ENCODE results near the gene NLGN1. TPM values are rescaled to one million over a fixed set of nuclear protein-coding genes. Genes with fewer than 3 reads are reported as not detected.

NLGN1 gene
- total RNA-seq, 1 donor from 2014 or later = not detected

GRCh38 chr3:173615661-173616060 lies 218.1 kb downstream of the NLGN1 start:
- no peak for DNase-seq (ENCODE audit: low spot score)
- Mint-ChIP-seq H3K4me3 (ENCODE audit: unreplicated experiment) (no peak overlapping the region), H3K27ac (ENCODE audit: unreplicated experiment) (no peak overlapping the region), H3K9me3 (ENCODE audit: low read depth) (peaks cover 4% of the 10 kb centered on the region), H3K27me3 (ENCODE audit: low read depth) (no peaks in the 10 kb centered on the region), H3K36me3 (ENCODE audit: low read depth) (no peaks in the 10 kb centered on the region), H3K4me1 (ENCODE audit: low read depth) (no peaks in the 10 kb centered on the region)
- TF ChIP-seq CTCF (IDR thresholded peaks at IDR 0.05) = no peak

GRCh38 chr3:173617490-173617889 lies 219.9 kb downstream of the NLGN1 start:
- Mint-ChIP-seq H3K4me1 (ENCODE audit: low read depth) (no peaks in the 10 kb centered on the region), H3K36me3 (ENCODE audit: low read depth) (no peaks in the 10 kb centered on the region), H3K4me3 (ENCODE audit: unreplicated experiment) (no peak overlapping the region), H3K27me3 (ENCODE audit: low read depth) (no peaks in the 10 kb centered on the region), H3K27ac (ENCODE audit: unreplicated experiment) (no peak overlapping the region), H3K9me3 (ENCODE audit: low read depth) (peaks cover 4% of the 10 kb centered on the region)
- DNase-seq (ENCODE audit: low spot score) = no peak
- no peak for TF ChIP-seq CTCF (IDR thresholded peaks at IDR 0.05)

- no peaks in the 10 kb centered on the region for H3K36me3 Mint-ChIP-seq (ENCODE audit: low read depth)
- H3K27ac Mint-ChIP-seq (ENCODE audit: unreplicated experiment) = no peak overlapping the region
- H3K27me3 Mint-ChIP-seq (ENCODE audit: low read depth) = no peaks in the 10 kb centered on the region
- no peak for DNase-seq (ENCODE audit: low spot score)
- H3K9me3 Mint-ChIP-seq (ENCODE audit: low read depth) = peaks cover 4% of the 10 kb centered on the region
- no peak overlapping the region for H3K4me3 Mint-ChIP-seq (ENCODE audit: unreplicated experiment)
- H3K4me1 Mint-ChIP-seq (ENCODE audit: low read depth) = no peaks in the 10 kb centered on the region
- no peak for TF ChIP-seq CTCF (IDR thresholded peaks at IDR 0.05)
Measured at GRCh38 chr3:173618148-173618547, 220.6 kb downstream of the NLGN1 start.

- Mint-ChIP-seq H3K4me1 (ENCODE audit: low read depth) (no peaks in the 10 kb centered on the region), H3K27ac (ENCODE audit: unreplicated experiment) (no peak overlapping the region), H3K4me3 (ENCODE audit: unreplicated experiment) (no peak overlapping the region), H3K27me3 (ENCODE audit: low read depth) (no peaks in the 10 kb centered on the region), H3K9me3 (ENCODE audit: low read depth) (peaks cover 4% of the 10 kb centered on the region), H3K36me3 (ENCODE audit: low read depth) (no peaks in the 10 kb centered on the region)
- DNase-seq (ENCODE audit: low spot score) = no peak
- TF ChIP-seq CTCF (IDR thresholded peaks at IDR 0.05) = no peak
Measured at GRCh38 chr3:173618703-173619102, 221.2 kb downstream of the NLGN1 start.

- Mint-ChIP-seq H3K4me3 (ENCODE audit: unreplicated experiment) (no peak overlapping the region), H3K36me3 (ENCODE audit: low read depth) (no peaks in the 10 kb centered on the region), H3K27ac (ENCODE audit: unreplicated experiment) (no peak overlapping the region), H3K27me3 (ENCODE audit: low read depth) (no peaks in the 10 kb centered on the region), H3K4me1 (ENCODE audit: low read depth) (no peaks in the 10 kb centered on the region), H3K9me3 (ENCODE audit: low read depth) (peaks cover under 1% of the 10 kb centered on the region)
- no peak for DNase-seq (ENCODE audit: low spot score)
- no peak for TF ChIP-seq CTCF (IDR thresholded peaks at IDR 0.05)
Measured at GRCh38 chr3:173622166-173622565, 224.6 kb downstream of the NLGN1 start.
